Gastroesophageal sphincter (tissue), 4 donors: ENCODE results near the gene MRPS5. TPM values are rescaled to one million over a fixed set of nuclear protein-coding genes. Genes with fewer than 3 reads are reported as not detected.

Source experiments
- ATAC-seq: fragments of 150-250 bp; one replicate; pipeline ENCODE4 v1.9.1; 2016; ENCODE audit warnings: mild to moderate bottlenecking, moderate library complexity
- H3K27ac ChIP-seq, 4 donors: fragments of 200-600 bp; sonication (generic) in 3 of 4; 1 replicate in 3 of 4; 2 replicates in 1 of 4; pipeline ENCODE4 v1.5.1; 2016 to 2019
- H3K27me3 ChIP-seq: fragments of 200-600 bp; sonication (generic); one replicate; pipeline ENCODE4 v1.5.1; 2019
- H3K36me3 ChIP-seq, 2 donors: fragments of 200-600 bp; sonication (generic); one replicate each; pipeline ENCODE4 v1.5.1; 2019; ENCODE audit warnings: control low read depth in 1 of 2
- H3K4me1 ChIP-seq, 3 donors: fragments of 200-600 bp; sonication (generic); 1 replicate in 2 of 3; 2 replicates in 1 of 3; pipeline ENCODE4 v1.5.1; 2016 to 2019; ENCODE audit warnings: control low read depth in 2 of 3
- H3K4me3 ChIP-seq, 2 donors: fragments of 200-600 bp; sonication (generic); one replicate each; pipeline ENCODE4 v1.5.1; 2019; ENCODE audit warnings: mild to moderate bottlenecking in 1 of 2, moderate library complexity in 1 of 2
- H3K9me3 ChIP-seq, 3 donors: fragments of 200-600 bp; sonication (generic); one replicate each; pipeline ENCODE4 v1.5.1; 2017 to 2019; ENCODE audit warnings: control low read depth in 2 of 3
- CTCF ChIP-seq, 4 experiments: fragments of 200-600 bp in 2 of 4; fragments of 450-650 bp in 2 of 4; sonication (generic) in 1 of 4; IDR thresholded peaks; one replicate each; pipeline ENCODE4 v1.5.1; 2017 to 2019; ENCODE audit warnings: antibody characterized with exemption in 4 of 4, mild to moderate bottlenecking in 2 of 4, moderate library complexity in 2 of 4
- EP300 ChIP-seq: sonication (generic); formaldehyde crosslinking; IDR thresholded peaks from one replicate; pipeline ENCODE4 v1.6.1; 2017; ENCODE audit warnings: antibody characterized with exemption, mild to moderate bottlenecking
- POLR2A ChIP-seq, 2 donors: fragments of 450-650 bp; IDR thresholded peaks; one replicate each; pipeline ENCODE4 v1.6.1; 2017; ENCODE audit warnings: antibody characterized with exemption in 2 of 2, mild to moderate bottlenecking in 2 of 2, moderate library complexity in 1 of 2
- POLR2AphosphoS5 ChIP-seq: sonication (generic); formaldehyde crosslinking; IDR thresholded peaks from one replicate; pipeline ENCODE4 v1.6.1; 2017; ENCODE audit warnings: antibody characterized with exemption
- WGBS, 2 donors: methylation state at CpG; one replicate each; pipeline ENCODE4 v1.1.5; 2018; ENCODE audit warnings: low coverage in 1 of 2; 5-methylcytosine and 5-hydroxymethylcytosine counted together
- total RNA-seq, 4 donors: library from RNA; depleted of rRNA; stranded (reverse); fragments of >200 nt; gene quantifications; one replicate each; pipeline ENCODE4 v1.1.0, GENCODE V29; 2016

The MRPS5 gene
- total RNA-seq, 4 donors from 2014 or later = 33.0 to 46.3 (median 41.3) TPM

- no peaks in the 10 kb centered on the region for H3K36me3 ChIP-seq
- ATAC-seq = no peak
- peak overlapping the region in 1 of 4 donors; percentile 79 for H3K27ac ChIP-seq
- no peak overlapping the region for H3K4me3 ChIP-seq
- WGBS, 2 donors = 33 to 92% methylated on average over 1 to 2 of the region's 5 CpGs
- no peak for TF ChIP-seq EP300
- no peak for TF ChIP-seq POLR2AphosphoS5
- no peak for TF ChIP-seq CTCF (IDR thresholded peaks at IDR 0.05)
- no peak for TF ChIP-seq POLR2A (IDR thresholded peaks at IDR 0.05)
- peaks cover 4% of the 10 kb centered on the region for H3K27me3 ChIP-seq
- peaks cover 0 to 42% (median 14%) of the 10 kb centered on the region in 3 donors for H3K4me1 ChIP-seq
- no peaks in the 10 kb centered on the region for H3K9me3 ChIP-seq
Measured at GRCh38 chr2:95044601-95045000, 77.0 kb downstream of the MRPS5 start.

GRCh38 chr2:95043300-95044093, 78.1 kb downstream of the MRPS5 start:
- H3K27ac ChIP-seq = peak overlapping the region in 3 of 4 donors; percentile 68 to 79 (median 75)
- peak; percentile 47 for TF ChIP-seq POLR2AphosphoS5
- TF ChIP-seq POLR2A (IDR thresholded peaks at IDR 0.05) = no peak
- no peak for TF ChIP-seq EP300
- peak in 1 of 4 experiments; percentile 8 for TF ChIP-seq CTCF (IDR thresholded peaks at IDR 0.05)
- ATAC-seq = peak; percentile 96

GRCh38 chr2:95042472-95043271, 78.9 kb downstream of the MRPS5 start:
- TF ChIP-seq CTCF (IDR thresholded peaks at IDR 0.05) = no peak
- no peak for TF ChIP-seq POLR2A (IDR thresholded peaks at IDR 0.05)
- no peak for TF ChIP-seq EP300
- no peak for TF ChIP-seq POLR2AphosphoS5
- no peak for ATAC-seq
- WGBS, 2 donors = 26% methylated on average over 2 of the region's 7 CpGs; no CpG with 5 or more reads in 1 of the 2 donors
- peaks cover 0 to 42% (median 14%) of the 10 kb centered on the region in 3 donors for H3K4me1 ChIP-seq
- H3K9me3 ChIP-seq = no peaks in the 10 kb centered on the region
- peak overlapping the region in 1 of 2 donors; percentile 10 for H3K4me3 ChIP-seq
- H3K36me3 ChIP-seq = no peaks in the 10 kb centered on the region
- no peaks in the 10 kb centered on the region for H3K27me3 ChIP-seq
- peak overlapping the region in 3 of 4 donors; percentile 63 to 79 (median 68) for H3K27ac ChIP-seq

More at GRCh38 chr2:95043300-95044093, 78.1 kb downstream of the MRPS5 start:
- Histone ChIP-seq H3K36me3 (no peaks in the 10 kb centered on the region), H3K9me3 (no peaks in the 10 kb centered on the region), H3K4me1 (peaks cover 0 to 42% (median 14%) of the 10 kb centered on the region in 3 donors), H3K4me3 (peak overlapping the region in 1 of 2 donors; percentile 10), H3K27me3 (no peaks in the 10 kb centered on the region)
- WGBS, 2 donors = 22 to 41% methylated on average over 5 to 9 of the region's 17 CpGs

- Histone ChIP-seq H3K9me3 (no peaks in the 10 kb centered on the region), H3K27me3 (no peaks in the 10 kb centered on the region), H3K4me3 (no peak overlapping the region), H3K27ac (peak overlapping the region in 3 of 4 donors; percentile 63 to 79 (median 68)), H3K36me3 (no peaks in the 10 kb centered on the region), H3K4me1 (peaks cover 0 to 42% (median 14%) of the 10 kb centered on the region in 3 donors)
- no peak for ATAC-seq
- TF ChIP-seq EP300 (no peak), POLR2AphosphoS5 (no peak), CTCF (IDR thresholded peaks at IDR 0.05) (no peak), POLR2A (IDR thresholded peaks at IDR 0.05) (no peak)
- WGBS, 2 donors = 80 to 83% methylated on average over 1 to 7 of the region's 11 CpGs
Measured at GRCh38 chr2:95041824-95042442, 79.7 kb downstream of the MRPS5 start.
